MCF 10A (cell line): ENCODE results near the gene CHST11. TPM values are rescaled to one million over a fixed set of nuclear protein-coding genes. Genes with fewer than 3 reads are reported as not detected.

Experiments used
- BruUV-seq: library from RNA; stranded (reverse); fragments of 400-500 nt; replicated peaks from 2 replicates; lab custom pipeline; 2021; lab: Mats Ljungman, UMichigan
- CTCF ChIA-PET: fragments of 300-600 bp; sonication (Branson Sonifier 250); formaldehyde crosslinking; extraction: SDS; loops from one replicate; lab custom pipeline; 2021; ENCODE audit warnings: antibody characterized with exemption, inconsistent platforms; lab: Yijun Ruan, JAX
- POLR2A ChIA-PET: fragments of 300-600, 350-650 bp; sonication (Branson Sonifier 250); formaldehyde crosslinking; extraction: SDS; loops from one replicate; lab custom pipeline; 2020; ENCODE audit warnings: antibody characterized with exemption, inconsistent platforms; lab: Yijun Ruan, JAX
- DNase-seq: peaks from one replicate; pipeline ENCODE4 v3.0.0-alpha.2; 2018; ENCODE audit not compliant: unreplicated experiment
- H3K27ac Mint-ChIP-seq: one replicate; pipeline ENCODE4 v1.8.0; 2022; ENCODE audit warnings: mild to moderate bottlenecking, low read depth, mixed read lengths; ENCODE audit not compliant: unreplicated experiment
- H3K27me3 Mint-ChIP-seq: one replicate; pipeline ENCODE4 v1.8.0; 2022; ENCODE audit warnings: mixed read lengths; ENCODE audit not compliant: insufficient read depth, unreplicated experiment
- H3K36me3 Mint-ChIP-seq: one replicate; pipeline ENCODE4 v1.8.0; 2022; ENCODE audit warnings: mild to moderate bottlenecking, moderate library complexity, mixed read lengths; ENCODE audit not compliant: insufficient read depth, unreplicated experiment
- H3K4me1 Mint-ChIP-seq: one replicate; pipeline ENCODE4 v1.8.0; 2022; ENCODE audit warnings: mixed read lengths; ENCODE audit not compliant: insufficient read depth, unreplicated experiment
- H3K4me3 Mint-ChIP-seq: one replicate; pipeline ENCODE4 v1.8.0; 2022; ENCODE audit warnings: mild to moderate bottlenecking, moderate library complexity, mixed read lengths; ENCODE audit not compliant: unreplicated experiment
- H3K9me3 Mint-ChIP-seq: one replicate; pipeline ENCODE4 v1.8.0; 2022; ENCODE audit warnings: mixed read lengths; ENCODE audit not compliant: unreplicated experiment
- CTCF ChIP-seq: fragments of 200-600 bp; IDR thresholded peaks from one replicate; pipeline ENCODE4 v1.8.0; 2022; ENCODE audit warnings: antibody characterized with exemption, mild to moderate bottlenecking; ENCODE audit not compliant: unreplicated experiment
- intact Hi-C: fragments of 100-400 bp; cut with micrococcal nuclease; formaldehyde crosslinking; loops from 2 replicates; pipeline ENCODE4 v1.14.1; 2022
- total RNA-seq: library from RNA; stranded (reverse); gene quantifications from 2 replicates; pipeline ENCODE4 v1.2.3, GENCODE V29; 2022

Gene CHST11
- total RNA-seq, 1 experiment from 2014 or later = 5.3 TPM

- no peaks in the 10 kb centered on the region for H3K9me3 Mint-ChIP-seq
- H3K27me3 Mint-ChIP-seq = no peaks in the 10 kb centered on the region
- BruUV-seq = no TSS peak
- no peak for DNase-seq
- H3K36me3 Mint-ChIP-seq = no peaks in the 10 kb centered on the region
- H3K4me1 Mint-ChIP-seq = peaks cover 22% of the 10 kb centered on the region
- no peak for TF ChIP-seq CTCF
- intact Hi-C loops = no loop called here
- no peak overlapping the region for H3K4me3 Mint-ChIP-seq
- H3K27ac Mint-ChIP-seq = peak overlapping the region; percentile 5
- CTCF ChIA-PET = interaction anchor here (0.7 kb wide), 1 partner anchor 43 kb away, joined by 3 read pairs; no protein-coding TSS in a partner anchor
- POLR2A ChIA-PET = no interaction called here
Observed at GRCh38 chr12:104591257-104591885, 134.6 kb downstream of the CHST11 start.

GRCh38 chr12:104593482-104593881 is 136.7 kb downstream of the CHST11 start:
- Mint-ChIP-seq H3K27me3 (no peaks in the 10 kb centered on the region), H3K9me3 (no peaks in the 10 kb centered on the region), H3K4me1 (peaks cover 17% of the 10 kb centered on the region), H3K36me3 (no peaks in the 10 kb centered on the region), H3K27ac (no peak overlapping the region), H3K4me3 (no peak overlapping the region)
- intact Hi-C loops = no loop called here
- CTCF ChIA-PET = interaction anchor here (0.6 kb wide), 2 partner anchors 10 to 11 kb away, joined by 3 read pairs; no protein-coding TSS in a partner anchor
- no peak for DNase-seq
- POLR2A ChIA-PET = interaction anchor here (0.6 to 1.0 kb wide), 2 partner anchors 8 to 44 kb away, joined by 4 read pairs; no protein-coding TSS in a partner anchor
- BruUV-seq = no TSS peak
- no peak for TF ChIP-seq CTCF

GRCh38 chr12:104596134-104596799 is 139.5 kb downstream of the CHST11 start:
- CTCF ChIA-PET = interaction anchor here (0.8 kb wide), 1 partner anchor 84 kb away, joined by 3 read pairs; no protein-coding TSS in a partner anchor
- DNase-seq = peak; percentile 50
- no peaks in the 10 kb centered on the region for H3K27me3 Mint-ChIP-seq

More at GRCh38 chr12:104596134-104596799, 139.5 kb downstream of the CHST11 start:
- intact Hi-C loops = no loop called here
- Mint-ChIP-seq H3K4me3 (no peak overlapping the region), H3K9me3 (no peaks in the 10 kb centered on the region), H3K4me1 (peaks cover 7% of the 10 kb centered on the region), H3K36me3 (no peaks in the 10 kb centered on the region), H3K27ac (no peak overlapping the region)
- no peak for TF ChIP-seq CTCF
- BruUV-seq = no TSS peak
- POLR2A ChIA-PET = interaction anchor here (0.6 kb wide), 1 partner anchor 39 kb away, joined by 3 read pairs; no protein-coding TSS in a partner anchor
